HG02623 (cell line): ENCODE results near the gene PTPRF.
"Not testable (repeated sequence)": the region's sequence is repeated elsewhere in the genome, so short reads cannot be mapped to it uniquely, and the experiment has no call there.

Experiments used
- ATAC-seq: cut with Tn5 transposase; IDR thresholded peaks from one replicate; pipeline ENCODE4 v1.9.1; 2021; ENCODE audit warnings: moderate library complexity; ENCODE audit not compliant: unreplicated experiment

PTPRF gene

DNA sequence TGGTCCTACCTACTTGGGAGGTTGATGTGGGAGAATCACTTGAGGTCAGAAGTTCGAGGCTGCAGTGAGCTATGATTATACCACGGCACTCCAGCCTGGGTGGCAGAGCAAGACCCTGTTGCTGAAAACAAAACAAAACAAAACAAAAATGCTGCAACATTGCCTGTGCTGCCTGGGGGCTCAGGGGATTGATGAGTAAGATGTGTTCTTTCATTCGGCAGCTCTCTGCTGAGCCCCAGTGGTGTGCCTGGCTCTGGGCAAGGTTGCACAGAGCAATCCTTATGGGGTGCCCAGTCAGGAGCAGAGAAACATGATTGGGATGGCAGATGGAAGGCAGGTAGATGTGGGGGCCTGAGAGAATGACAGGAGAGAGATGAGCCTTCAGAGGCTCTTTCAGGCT, 90.7 kb downstream of the PTPRF start:
- no peak for ATAC-seq

DNA sequence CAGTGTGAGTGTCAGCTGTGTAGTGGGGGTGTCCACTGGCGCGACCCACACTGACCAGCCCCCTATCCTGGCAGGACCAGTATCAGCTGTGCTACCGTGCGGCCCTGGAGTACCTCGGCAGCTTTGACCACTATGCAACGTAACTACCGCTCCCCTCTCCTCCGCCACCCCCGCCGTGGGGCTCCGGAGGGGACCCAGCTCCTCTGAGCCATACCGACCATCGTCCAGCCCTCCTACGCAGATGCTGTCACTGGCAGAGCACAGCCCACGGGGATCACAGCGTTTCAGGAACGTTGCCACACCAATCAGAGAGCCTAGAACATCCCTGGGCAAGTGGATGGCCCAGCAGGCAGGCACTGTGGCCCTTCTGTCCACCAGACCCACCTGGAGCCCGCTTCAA, 91.2 kb downstream of the PTPRF start:
- no peak for ATAC-seq

DNA sequence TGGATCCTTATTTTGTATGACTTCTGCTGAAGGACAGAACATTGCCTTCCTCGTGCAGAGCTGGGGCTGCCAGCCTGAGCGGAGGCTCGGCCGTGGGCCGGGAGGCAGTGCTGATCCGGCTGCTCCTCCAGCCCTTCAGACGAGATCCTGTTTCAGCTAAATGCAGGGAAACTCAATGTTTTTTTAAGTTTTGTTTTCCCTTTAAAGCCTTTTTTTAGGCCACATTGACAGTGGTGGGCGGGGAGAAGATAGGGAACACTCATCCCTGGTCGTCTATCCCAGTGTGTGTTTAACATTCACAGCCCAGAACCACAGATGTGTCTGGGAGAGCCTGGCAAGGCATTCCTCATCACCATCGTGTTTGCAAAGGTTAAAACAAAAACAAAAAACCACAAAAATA, 91.8 kb downstream of the PTPRF start:
- ATAC-seq = no peak

DNA sequence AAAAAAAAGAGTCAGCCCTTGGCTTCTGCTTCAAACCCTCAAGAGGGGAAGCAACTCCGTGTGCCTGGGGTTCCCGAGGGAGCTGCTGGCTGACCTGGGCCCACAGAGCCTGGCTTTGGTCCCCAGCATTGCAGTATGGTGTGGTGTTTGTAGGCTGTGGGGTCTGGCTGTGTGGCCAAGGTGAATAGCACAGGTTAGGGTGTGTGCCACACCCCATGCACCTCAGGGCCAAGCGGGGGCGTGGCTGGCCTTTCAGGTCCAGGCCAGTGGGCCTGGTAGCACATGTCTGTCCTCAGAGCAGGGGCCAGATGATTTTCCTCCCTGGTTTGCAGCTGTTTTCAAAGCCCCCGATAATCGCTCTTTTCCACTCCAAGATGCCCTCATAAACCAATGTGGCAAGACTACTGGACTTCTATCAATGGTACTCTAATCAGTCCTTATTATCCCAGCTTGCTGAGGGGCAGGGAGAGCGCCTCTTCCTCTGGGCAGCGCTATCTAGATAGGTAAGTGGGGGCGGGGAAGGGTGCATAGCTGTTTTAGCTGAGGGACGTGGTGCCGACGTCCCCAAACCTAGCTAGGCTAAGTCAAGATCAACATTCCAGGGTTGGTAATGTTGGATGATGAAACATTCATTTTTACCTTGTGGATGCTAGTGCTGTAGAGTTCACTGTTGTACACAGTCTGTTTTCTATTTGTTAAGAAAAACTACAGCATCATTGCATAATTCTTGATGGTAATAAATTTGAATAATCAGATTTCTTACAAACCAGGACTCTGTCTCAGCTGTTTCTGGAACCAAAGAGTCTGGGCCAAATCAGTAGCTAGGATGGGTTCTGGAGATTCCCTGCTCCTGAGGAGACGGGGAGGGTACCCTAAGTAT, 92.5 kb downstream of the PTPRF start:
- no peak for ATAC-seq

DNA sequence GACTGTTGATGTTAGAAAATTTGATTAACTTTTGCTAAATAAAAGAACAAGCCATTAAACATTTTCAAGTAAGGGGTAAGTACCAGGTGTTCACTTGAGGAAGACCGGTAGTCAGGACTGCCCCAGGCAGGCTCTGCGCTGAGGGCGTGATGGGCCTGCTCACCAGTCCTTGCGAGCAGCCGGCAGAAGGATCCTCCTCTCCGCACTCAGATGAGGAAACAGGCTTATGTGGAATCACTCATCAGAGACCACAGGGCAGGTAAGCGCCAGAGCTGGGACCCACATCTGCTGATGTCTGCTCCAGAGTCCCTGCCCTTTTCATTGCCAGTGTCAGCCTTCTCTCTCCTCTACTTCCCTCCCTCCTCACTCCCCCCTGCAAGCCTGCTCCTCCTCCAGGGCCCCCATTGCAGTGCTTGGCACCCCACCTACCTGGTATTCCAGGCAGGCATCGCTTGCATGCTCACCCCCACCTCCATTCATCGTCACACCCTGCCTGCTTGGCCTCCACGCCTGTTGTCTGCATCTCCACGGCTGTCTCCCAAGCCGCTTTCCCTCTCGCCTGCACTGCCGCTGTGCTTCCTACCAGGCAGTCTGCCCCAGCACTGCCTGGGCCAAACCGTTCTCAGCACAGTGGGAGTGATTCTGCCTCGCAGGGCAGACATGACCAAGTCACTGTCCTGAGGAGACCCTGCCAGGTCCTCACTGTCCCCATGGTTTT, 94.5 kb downstream of the PTPRF start:
- no peak for ATAC-seq

DNA sequence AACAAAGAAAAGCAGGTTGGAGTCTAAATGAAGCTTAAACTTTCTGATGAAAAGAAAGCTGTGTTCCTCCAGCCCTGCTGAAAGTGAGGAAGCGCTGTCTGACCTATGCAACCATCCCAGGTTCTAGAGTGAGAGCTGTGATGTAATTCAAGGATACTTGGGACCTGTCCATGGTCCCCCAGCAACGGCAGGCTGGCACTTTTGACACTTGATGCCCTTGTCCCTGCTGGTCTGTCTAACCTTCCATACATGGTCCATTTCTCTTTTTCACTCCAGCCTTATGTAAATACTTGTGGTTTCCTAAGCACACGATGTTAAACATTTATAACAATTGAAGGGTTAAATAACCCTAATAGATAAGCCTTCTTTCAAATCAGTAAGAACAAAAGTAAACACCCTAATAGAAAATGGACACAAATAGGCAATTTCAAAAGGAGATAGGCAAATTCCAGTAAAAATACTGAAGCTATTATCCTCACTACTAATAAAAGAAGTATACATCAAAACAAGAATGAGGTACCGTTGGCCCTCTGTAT, 101.5 kb downstream of the PTPRF start:
- no peak for ATAC-seq

DNA sequence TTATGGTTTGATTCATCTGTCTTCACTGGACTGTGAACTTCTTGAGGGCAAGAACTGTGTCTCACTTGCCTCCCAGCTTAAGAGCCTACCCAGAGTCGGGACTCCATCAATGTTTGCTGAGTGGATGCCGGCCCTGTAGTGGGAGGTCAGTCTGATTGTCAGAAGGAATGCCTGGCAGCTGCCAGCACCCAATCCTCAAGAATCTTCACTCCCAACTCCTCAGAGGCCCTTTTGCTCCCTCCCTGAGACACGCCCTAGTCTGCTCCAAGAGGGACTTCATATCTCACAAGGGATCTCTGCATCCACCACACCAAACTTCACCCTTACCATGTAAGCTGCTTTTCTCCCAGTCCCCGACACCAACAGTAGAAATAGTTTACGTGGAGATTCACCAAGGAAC, 104.0 kb downstream of the PTPRF start:
- ATAC-seq = no peak

DNA sequence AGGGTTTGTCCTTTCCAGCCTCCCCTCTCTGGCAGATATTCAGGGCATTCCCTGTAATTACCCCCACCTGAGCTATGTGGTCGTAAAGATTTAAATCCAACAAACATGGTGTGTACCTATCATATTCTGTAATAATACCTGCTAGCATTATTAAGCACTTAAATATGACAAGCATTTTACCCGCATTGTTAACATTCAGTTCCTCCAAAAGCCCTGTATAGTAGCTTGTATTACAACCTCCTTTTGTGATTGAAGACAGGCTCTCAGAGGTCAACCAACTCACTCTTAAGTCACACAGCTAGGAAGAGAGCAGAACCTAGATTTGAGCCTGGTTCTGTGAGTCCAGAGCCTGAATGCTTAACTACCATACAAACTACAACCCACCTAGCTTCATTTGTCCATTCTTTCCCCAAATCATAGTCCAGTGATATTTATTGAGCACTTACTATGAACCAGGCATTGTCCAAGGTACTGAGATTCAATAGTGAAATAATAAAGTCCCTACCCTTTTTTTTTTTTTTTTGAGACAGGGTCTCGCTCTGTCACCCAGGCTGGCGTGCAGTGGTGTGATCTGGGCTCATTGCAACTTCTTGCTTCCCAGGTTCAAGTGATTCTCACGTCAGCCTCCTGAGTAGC, 105.4 kb downstream of the PTPRF start:
- no peak for ATAC-seq

DNA sequence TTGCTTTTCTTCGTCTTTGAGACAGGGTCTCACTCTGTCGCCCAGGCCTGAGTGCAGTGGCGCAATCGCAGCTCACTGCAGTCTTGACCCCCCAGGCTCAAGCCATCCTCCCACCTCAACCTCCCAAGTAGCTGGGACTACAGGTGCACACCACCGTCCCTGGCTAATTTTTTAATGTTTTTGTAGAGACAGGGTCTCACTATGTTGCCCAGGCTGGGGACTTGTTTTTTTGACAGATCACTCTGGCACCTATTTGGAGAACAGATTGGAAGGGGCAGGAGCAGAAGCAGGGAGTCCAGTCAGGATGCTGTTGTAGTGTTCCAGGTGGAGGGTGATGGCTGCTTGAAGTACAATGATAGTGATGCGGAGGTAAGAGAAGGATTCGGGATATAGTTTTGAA, 106.6 kb downstream of the PTPRF start:
- ATAC-seq = no peak

DNA sequence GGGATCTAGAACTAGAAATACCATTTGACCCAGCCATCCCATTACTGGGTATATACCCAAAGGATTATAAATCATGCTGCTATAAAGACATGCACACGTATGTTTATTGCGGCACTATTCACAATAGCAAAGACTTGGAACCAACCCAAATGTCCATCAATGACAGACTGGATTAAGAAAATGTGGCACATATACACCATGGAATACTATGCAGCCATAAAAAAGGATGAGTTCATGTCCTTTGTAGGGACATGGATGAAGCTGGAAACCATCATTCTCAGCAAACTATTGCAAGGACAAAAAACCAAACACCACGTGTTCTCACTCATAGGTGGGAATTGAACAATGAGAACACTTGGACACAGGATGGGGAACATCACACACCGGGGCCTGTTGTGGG, 107.7 kb downstream of the PTPRF start:
- not testable (repeated sequence) for ATAC-seq

DNA sequence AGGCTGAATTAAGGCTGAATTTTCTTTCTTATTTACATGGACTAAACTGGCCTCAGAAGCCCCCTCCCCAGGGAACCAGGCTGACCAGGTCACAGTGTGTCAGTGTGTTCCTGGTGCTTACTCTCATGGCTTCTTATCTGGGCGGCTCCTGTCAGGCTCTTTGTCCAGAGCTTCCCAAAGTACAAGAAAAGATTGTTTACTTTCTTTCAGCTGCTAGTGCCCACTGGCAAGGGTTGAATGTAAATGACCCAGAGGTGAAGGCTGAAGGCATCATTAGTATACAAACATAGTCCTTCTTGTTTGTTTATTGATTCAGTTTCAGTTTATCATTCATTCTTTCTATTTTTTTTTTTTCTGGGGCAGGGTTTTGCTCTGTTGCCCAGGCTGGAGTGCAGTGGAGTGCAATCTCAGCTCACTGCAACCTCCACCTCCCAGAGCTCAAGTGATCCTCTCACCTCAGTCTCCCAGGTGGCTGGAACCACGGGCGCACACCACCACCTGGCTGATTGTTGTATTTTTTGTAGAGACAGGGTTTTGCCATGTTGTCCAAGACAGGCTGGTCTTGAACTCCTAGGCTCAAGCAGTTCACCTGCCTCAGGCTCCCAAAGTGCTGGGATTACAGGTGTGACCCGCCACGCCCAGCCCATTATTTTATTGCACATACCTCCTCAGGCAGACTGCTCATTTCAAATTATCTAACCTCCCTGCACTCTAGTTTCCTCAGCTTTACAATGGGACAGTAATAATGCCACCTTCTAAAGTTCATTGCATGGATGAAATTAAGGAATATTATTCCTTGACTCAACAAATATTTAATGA, 109.5 kb downstream of the PTPRF start:
- no peak for ATAC-seq

DNA sequence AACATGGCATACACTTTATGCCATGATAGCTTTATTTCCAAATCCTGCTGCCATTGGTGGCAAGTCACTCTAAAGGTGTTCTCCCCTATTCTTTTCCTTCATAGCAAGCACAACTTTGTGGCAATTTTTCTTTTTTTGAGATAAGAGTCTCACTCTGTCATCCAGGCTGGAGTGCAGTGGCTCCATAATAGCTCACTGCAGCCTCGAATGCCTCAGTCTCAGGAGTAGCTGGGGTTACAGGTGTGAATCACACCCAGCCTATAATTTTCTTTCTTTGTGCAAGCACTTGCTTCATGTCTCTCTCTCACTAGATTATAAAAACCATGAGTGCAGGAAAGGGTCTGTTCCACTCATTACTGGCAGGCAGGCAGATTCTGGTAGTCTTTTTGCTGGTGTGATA, 113.9 kb downstream of the PTPRF start:
- ATAC-seq = no peak

DNA sequence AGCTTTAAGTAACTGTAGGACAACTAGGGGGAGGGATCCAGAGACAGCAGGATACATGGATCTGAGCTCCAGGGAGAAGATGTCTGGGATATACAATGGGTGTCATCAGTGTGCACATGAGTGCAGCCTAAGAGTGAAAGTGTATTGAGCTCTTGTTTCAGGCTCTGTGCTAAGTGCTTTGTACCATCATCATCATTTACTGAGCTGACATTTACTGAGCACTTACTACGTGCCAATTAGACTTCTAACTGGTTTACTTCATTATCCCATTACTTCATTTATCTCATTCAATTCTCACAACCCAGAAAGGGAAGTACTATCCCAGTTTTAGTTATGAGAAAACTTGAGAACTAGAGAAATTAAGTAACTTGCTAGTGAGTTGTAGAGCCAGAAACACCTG, 114.8 kb downstream of the PTPRF start:
- no peak for ATAC-seq

DNA sequence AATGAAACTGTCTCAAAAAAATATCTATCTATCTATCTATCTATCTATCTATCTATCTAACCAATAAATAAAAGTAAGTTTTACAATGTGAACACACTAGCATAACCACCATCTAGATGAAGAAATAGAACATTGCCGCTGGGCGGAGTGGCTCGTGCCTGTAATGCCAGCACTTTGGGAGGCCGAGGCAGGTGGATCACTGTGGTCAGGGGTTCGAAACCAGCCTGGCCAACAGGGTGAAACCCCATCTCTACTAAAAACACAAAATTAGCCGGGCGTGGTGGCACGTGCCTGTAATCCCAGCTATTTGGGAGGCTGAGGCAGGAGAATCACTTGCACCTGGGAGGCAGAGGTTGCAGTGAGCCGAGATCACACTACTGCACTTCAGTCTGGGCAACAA, 116.6 kb downstream of the PTPRF start:
- ATAC-seq = not testable (repeated sequence)

DNA sequence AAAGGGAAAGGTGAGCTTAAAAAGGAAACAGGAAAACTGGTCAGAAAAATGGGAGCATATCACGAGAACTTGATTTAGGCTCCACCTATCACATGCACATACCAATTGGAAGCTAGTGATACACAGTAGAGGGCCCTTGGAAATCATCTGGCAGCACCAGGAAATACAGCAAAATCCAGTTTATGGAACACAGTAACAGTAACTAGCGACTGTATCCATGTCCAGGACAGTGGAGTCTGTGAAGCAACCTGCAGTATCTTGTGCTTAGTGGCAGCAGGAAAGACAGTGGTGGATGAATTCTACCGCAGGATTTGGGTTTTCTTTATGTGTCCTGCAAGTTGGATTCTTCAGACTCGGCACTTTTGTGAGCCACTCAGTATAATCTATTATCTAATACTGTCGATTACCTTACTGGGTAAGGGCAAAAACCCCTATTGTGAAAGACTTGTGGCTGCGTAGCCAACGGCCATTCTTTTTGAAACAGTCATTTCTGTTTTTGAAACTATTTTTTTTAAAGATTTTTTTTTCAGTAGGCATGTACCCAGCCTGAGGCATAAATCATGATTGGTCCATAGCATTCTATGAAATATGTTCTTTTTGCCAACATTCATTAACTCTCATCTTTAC, 117.7 kb downstream of the PTPRF start:
- no peak for ATAC-seq

DNA sequence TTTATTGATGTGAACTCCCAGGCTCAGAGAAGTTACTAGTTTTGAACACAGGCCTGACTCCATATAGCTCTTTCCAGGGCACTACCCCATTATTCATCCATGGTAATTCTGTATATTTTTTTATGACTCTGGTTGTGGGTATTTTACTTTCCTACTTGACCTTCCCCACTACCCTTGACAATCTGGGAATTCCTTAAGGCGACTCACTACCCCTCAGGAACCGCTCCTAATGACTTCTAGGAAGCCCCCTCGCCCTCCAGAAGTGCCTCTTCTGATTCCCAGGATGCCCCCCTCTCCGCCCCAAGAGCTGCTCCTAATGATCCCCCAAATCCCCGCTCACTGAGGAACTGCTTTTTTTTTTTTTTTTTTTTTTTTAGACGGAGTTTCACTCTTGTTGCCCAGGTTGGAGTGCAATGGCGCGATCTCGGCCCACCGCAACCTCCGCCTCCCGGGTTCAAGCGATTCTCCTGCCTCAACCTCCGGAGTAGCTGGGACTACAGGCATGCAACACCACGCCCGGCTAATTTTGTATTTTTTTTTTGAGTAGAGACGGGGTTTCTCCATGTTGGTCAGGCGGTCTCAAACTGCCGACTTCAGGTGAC, 118.3 kb downstream of the PTPRF start:
- ATAC-seq = no peak

DNA sequence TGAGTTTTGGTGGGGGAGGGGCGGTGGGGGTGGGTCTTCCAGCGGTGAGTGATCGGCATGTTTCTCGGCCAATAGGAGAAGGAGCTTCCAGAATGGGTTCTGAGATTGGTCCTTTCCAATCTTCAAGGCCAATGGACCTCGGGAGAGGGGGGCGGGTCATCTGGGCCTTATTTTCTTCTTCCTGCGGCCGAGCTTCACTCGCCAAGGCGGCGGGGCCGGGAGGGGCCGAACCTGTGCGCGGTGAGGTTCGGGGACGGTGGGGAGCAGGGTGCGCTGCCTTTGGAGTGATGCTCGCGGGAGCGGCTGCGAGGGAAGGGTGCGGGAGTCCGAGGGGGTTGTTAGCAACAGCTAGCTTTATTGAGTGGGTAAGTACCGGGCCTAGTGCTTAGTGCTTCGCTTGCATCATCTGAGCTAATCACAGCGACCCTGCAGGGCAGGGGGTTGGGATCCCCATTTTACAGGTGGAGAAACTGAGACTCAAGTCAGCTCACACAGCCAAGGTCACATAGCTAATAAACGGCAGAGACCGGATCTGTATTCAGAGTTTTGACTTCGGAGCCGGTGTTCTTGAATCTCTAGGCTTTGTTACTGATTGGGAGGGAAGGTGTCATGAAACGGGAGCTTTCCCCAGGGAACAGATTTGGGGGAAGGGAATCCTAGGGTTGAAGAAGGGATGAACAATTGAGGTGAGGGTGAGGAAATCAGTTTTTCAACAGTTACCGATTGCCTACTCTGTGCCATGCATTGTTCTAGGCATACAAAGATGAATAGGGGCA, 119.8 kb downstream of the PTPRF start:
- ATAC-seq = peak; percentile 40

DNA sequence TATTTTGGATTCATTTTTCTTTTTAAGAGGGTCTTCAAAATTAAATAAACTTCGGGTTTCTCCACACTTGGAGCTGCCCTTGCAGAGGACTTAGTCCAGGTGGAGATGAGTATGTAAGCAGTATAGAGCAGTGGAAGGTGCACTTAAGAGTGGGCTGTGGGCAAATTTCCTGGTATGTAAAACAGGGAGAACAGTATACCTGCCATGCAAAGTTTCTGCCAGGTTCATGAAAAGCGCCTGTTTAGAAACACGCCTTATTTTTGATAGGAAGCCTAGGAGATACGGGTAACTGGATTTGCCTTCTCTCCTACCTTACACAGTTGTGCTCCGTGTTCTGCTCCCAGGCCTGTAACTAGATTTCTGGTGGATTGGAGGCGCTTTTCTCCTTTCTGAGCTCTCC, 120.5 kb downstream of the PTPRF start:
- ATAC-seq = no peak

DNA sequence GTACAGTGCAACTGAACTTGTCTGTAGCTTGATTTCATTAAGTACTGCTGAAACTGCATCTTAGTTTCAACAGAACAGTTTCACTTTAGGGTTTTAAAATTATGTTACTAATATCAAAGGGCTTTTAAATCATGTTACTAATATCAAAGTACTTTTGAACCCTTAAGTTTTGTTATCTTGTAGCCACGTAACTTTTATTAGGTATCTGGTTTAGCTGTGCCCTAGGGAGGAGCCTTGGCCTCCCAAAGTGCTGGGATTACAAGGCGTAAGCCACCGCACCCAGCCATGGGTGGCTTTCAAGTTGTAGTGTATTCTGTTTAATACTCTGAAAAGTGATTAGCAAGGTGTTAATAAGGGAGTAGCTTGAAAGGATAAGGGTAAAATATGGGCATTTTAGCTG, 121.2 kb downstream of the PTPRF start:
- no peak for ATAC-seq
